ENCODE data around the gene ADAM10.

ADAM10 gene

GRCh38 chr15:58775402-58775801 lies 25.9 kb upstream of the ADAM10 start:
- Histone ChIP-seq H3K23ac (ENCODE audit: low read depth, low read length, poor library complexity) (no peak overlapping the region), H3K9me3 (replicated peaks in 1 of 2; ENCODE audit: control insufficient read depth in 2 of 2, insufficient read depth in 1 of 2, low read depth in 1 of 2, low read length in 2 of 2) (no peaks in the 10 kb centered on the region), H3K18ac (ENCODE audit: low read length) (no peak overlapping the region), H4K8ac (ENCODE audit: low read depth, low read length) (no peak overlapping the region), H3K4me1 (ENCODE audit: control insufficient read depth in 2 of 2, insufficient read depth in 1 of 2, low read depth in 1 of 2, low read length in 2 of 2) (peaks cover 0 to 11% of the 10 kb centered on the region in 2 donors), H3K27me3 (ENCODE audit: control insufficient read depth in 3 of 3, insufficient read depth in 3 of 3, low read depth in 1 of 3, low read length in 3 of 3) (no peaks in the 10 kb centered on the region), H3K9ac (ENCODE audit: low read depth, low read length, poor library complexity) (no peak overlapping the region), H3K79me1 (ENCODE audit: low read depth, low read length) (peaks cover 1% of the 10 kb centered on the region), H4K91ac (ENCODE audit: low read depth, low read length, poor library complexity) (no peak overlapping the region), H2AK5ac (ENCODE audit: low read depth, low read length) (no peak overlapping the region), H3K36me3 (replicated peaks in 1 of 2; ENCODE audit: control insufficient read depth in 2 of 2, insufficient read depth in 2 of 2, low read length in 2 of 2) (peaks cover 0 to 16% of the 10 kb centered on the region in 2 donors), H2BK15ac (ENCODE audit: low read length) (no peak overlapping the region), H2BK5ac (ENCODE audit: low read length) (no peak overlapping the region), H3K27ac (replicated peaks; ENCODE audit: low read length) (no peak overlapping the region), H3K4ac (ENCODE audit: low read length) (no peak overlapping the region), H2BK12ac (ENCODE audit: low read length) (no peak overlapping the region), H3K4me2 (ENCODE audit: insufficient read depth, low read length, poor library complexity, severe bottlenecking) (no peak overlapping the region), H2BK120ac (ENCODE audit: low read depth, low read length) (no peak overlapping the region), H3K4me3 (ENCODE audit: low read length in 2 of 2) (no peak overlapping the region), H2AFZ (ENCODE audit: low read length) (no peak overlapping the region), H3K14ac (ENCODE audit: low read length) (no peak overlapping the region)
- no CpG with 5 or more reads among the region's 3 CpGs for WGBS, 2 donors (ENCODE audit: extremely low coverage in 2 of 2, insufficient read length in 2 of 2, insufficient replicate concordance in 1 of 2)
- DNase-seq (ENCODE audit: low spot score), result no peak

- Histone ChIP-seq H3K23ac (ENCODE audit: low read depth, low read length, poor library complexity) (no peak overlapping the region), H4K91ac (ENCODE audit: low read depth, low read length, poor library complexity) (no peak overlapping the region), H2BK12ac (ENCODE audit: low read length) (no peak overlapping the region), H3K27ac (replicated peaks; ENCODE audit: low read length) (no peak overlapping the region), H3K18ac (ENCODE audit: low read length) (no peak overlapping the region), H3K27me3 (ENCODE audit: control insufficient read depth in 3 of 3, insufficient read depth in 3 of 3, low read depth in 1 of 3, low read length in 3 of 3) (no peaks in the 10 kb centered on the region), H2AFZ (ENCODE audit: low read length) (no peak overlapping the region), H3K4me3 (ENCODE audit: low read length in 2 of 2) (peak overlapping the region in 1 of 2 donors; percentile 59), H2BK5ac (ENCODE audit: low read length) (no peak overlapping the region), H2BK15ac (ENCODE audit: low read length) (no peak overlapping the region), H3K4me2 (ENCODE audit: insufficient read depth, low read length, poor library complexity, severe bottlenecking) (no peak overlapping the region), H2BK120ac (ENCODE audit: low read depth, low read length) (no peak overlapping the region), H3K9ac (ENCODE audit: low read depth, low read length, poor library complexity) (no peak overlapping the region), H3K4me1 (ENCODE audit: control insufficient read depth in 2 of 2, insufficient read depth in 1 of 2, low read depth in 1 of 2, low read length in 2 of 2) (peaks cover 0 to 11% of the 10 kb centered on the region in 2 donors), H2AK5ac (ENCODE audit: low read depth, low read length) (no peak overlapping the region), H3K79me1 (ENCODE audit: low read depth, low read length) (peaks cover 1% of the 10 kb centered on the region), H4K8ac (ENCODE audit: low read depth, low read length) (no peak overlapping the region), H3K36me3 (replicated peaks in 1 of 2; ENCODE audit: control insufficient read depth in 2 of 2, insufficient read depth in 2 of 2, low read length in 2 of 2) (peaks cover 0 to 4% of the 10 kb centered on the region in 2 donors), H3K4ac (ENCODE audit: low read length) (no peak overlapping the region), H3K9me3 (replicated peaks in 1 of 2; ENCODE audit: control insufficient read depth in 2 of 2, insufficient read depth in 1 of 2, low read depth in 1 of 2, low read length in 2 of 2) (no peaks in the 10 kb centered on the region), H3K14ac (ENCODE audit: low read length) (no peak overlapping the region)
- no peak for DNase-seq (ENCODE audit: low spot score)
- no CpG with 5 or more reads among the region's 4 CpGs for WGBS, 2 donors (ENCODE audit: extremely low coverage in 2 of 2, insufficient read length in 2 of 2, insufficient replicate concordance in 1 of 2)
Measured at GRCh38 chr15:58773024-58773423, 23.5 kb upstream of the ADAM10 start.

- no peaks in the 10 kb centered on the region for H3K9me3 ChIP-seq (replicated peaks in 1 of 2; ENCODE audit: control insufficient read depth in 2 of 2, insufficient read depth in 1 of 2, low read depth in 1 of 2, low read length in 2 of 2)
- peak overlapping the region; percentile 97 for H3K27ac ChIP-seq (replicated peaks; ENCODE audit: low read length)
- H3K79me1 ChIP-seq (ENCODE audit: low read depth, low read length), result peaks cover 1% of the 10 kb centered on the region
- peak overlapping the region; percentile 56 for H3K14ac ChIP-seq (ENCODE audit: low read length)
- H3K4me2 ChIP-seq (ENCODE audit: insufficient read depth, low read length, poor library complexity, severe bottlenecking), result peak overlapping the region; percentile 78
- H3K4ac ChIP-seq (ENCODE audit: low read length), result no peak overlapping the region
- H3K27me3 ChIP-seq (ENCODE audit: control insufficient read depth in 3 of 3, insufficient read depth in 3 of 3, low read depth in 1 of 3, low read length in 3 of 3), result no peaks in the 10 kb centered on the region
- H2BK12ac ChIP-seq (ENCODE audit: low read length), result no peak overlapping the region
- H3K4me1 ChIP-seq (ENCODE audit: control insufficient read depth in 2 of 2, insufficient read depth in 1 of 2, low read depth in 1 of 2, low read length in 2 of 2), result peaks cover 0 to 11% of the 10 kb centered on the region in 2 donors
- H3K36me3 ChIP-seq (replicated peaks in 1 of 2; ENCODE audit: control insufficient read depth in 2 of 2, insufficient read depth in 2 of 2, low read length in 2 of 2), result peaks cover 0 to 4% of the 10 kb centered on the region in 2 donors
- peak overlapping the region; percentile 95 for H2AFZ ChIP-seq (ENCODE audit: low read length)
- no peak for DNase-seq (ENCODE audit: low spot score)
- H3K18ac ChIP-seq (ENCODE audit: low read length), result peak overlapping the region; percentile 100
- H4K8ac ChIP-seq (ENCODE audit: low read depth, low read length), result no peak overlapping the region
- H4K91ac ChIP-seq (ENCODE audit: low read depth, low read length, poor library complexity), result no peak overlapping the region
- H2BK120ac ChIP-seq (ENCODE audit: low read depth, low read length), result peak overlapping the region; percentile 81
- H3K4me3 ChIP-seq (ENCODE audit: low read length in 2 of 2), result peak overlapping the region; percentile 59 to 99
- H2BK5ac ChIP-seq (ENCODE audit: low read length), result peak overlapping the region; percentile 98
- peak overlapping the region; percentile 99 for H3K9ac ChIP-seq (ENCODE audit: low read depth, low read length, poor library complexity)
- peak overlapping the region; percentile 92 for H2BK15ac ChIP-seq (ENCODE audit: low read length)
- peak overlapping the region; percentile 45 for H3K23ac ChIP-seq (ENCODE audit: low read depth, low read length, poor library complexity)
- no peak overlapping the region for H2AK5ac ChIP-seq (ENCODE audit: low read depth, low read length)
- WGBS, 2 donors (ENCODE audit: extremely low coverage in 2 of 2, insufficient read length in 2 of 2, insufficient replicate concordance in 1 of 2), result no CpG with 5 or more reads among the region's 40 CpGs
Measured at GRCh38 chr15:58771621-58772250, 22.2 kb upstream of the ADAM10 start.

GRCh38 chr15:58770857-58771620 lies 21.5 kb upstream of the ADAM10 start, which contains the start of gene MINDY2:
Gene MINDY2 (plus strand): TSS chr15:58771302. CDS start chr15:58771396, 94 bp downstream.
- Histone ChIP-seq H3K27me3 (ENCODE audit: control insufficient read depth in 3 of 3, insufficient read depth in 3 of 3, low read depth in 1 of 3, low read length in 3 of 3) (no peaks in the 10 kb centered on the region), H3K9me3 (replicated peaks in 1 of 2; ENCODE audit: control insufficient read depth in 2 of 2, insufficient read depth in 1 of 2, low read depth in 1 of 2, low read length in 2 of 2) (no peaks in the 10 kb centered on the region), H4K8ac (ENCODE audit: low read depth, low read length) (no peak within 1 kb of the TSS), H4K91ac (ENCODE audit: low read depth, low read length, poor library complexity) (peak within 1 kb of the TSS; percentile 59), H2BK120ac (ENCODE audit: low read depth, low read length) (peak within 1 kb of the TSS; percentile 81), H3K36me3 (replicated peaks in 1 of 2; ENCODE audit: control insufficient read depth in 2 of 2, insufficient read depth in 2 of 2, low read length in 2 of 2) (no peaks in the 10 kb centered on the region), H3K79me1 (ENCODE audit: low read depth, low read length) (peaks cover 1% of the 10 kb centered on the region), H2BK5ac (ENCODE audit: low read length) (peak within 1 kb of the TSS; percentile 98), H2AK5ac (ENCODE audit: low read depth, low read length) (no peak within 1 kb of the TSS), H3K4me3 (ENCODE audit: low read length in 2 of 2) (peak within 1 kb of the TSS; percentile 59 to 99), H3K4ac (ENCODE audit: low read length) (no peak within 1 kb of the TSS), H3K18ac (ENCODE audit: low read length) (peak within 1 kb of the TSS; percentile 100), H2BK15ac (ENCODE audit: low read length) (peak within 1 kb of the TSS; percentile 92), H2AFZ (ENCODE audit: low read length) (peak within 1 kb of the TSS; percentile 95), H3K9ac (ENCODE audit: low read depth, low read length, poor library complexity) (peak within 1 kb of the TSS; percentile 99), H3K4me2 (ENCODE audit: insufficient read depth, low read length, poor library complexity, severe bottlenecking) (peak within 1 kb of the TSS; percentile 78), H2BK12ac (ENCODE audit: low read length) (peak within 1 kb of the TSS; percentile 97), H3K27ac (replicated peaks; ENCODE audit: low read length) (peak within 1 kb of the TSS; percentile 97), H3K14ac (ENCODE audit: low read length) (peak within 1 kb of the TSS; percentile 56), H3K23ac (ENCODE audit: low read depth, low read length, poor library complexity) (peak within 1 kb of the TSS; percentile 45), H3K4me1 (ENCODE audit: control insufficient read depth in 2 of 2, insufficient read depth in 1 of 2, low read depth in 1 of 2, low read length in 2 of 2) (peaks cover 0 to 11% of the 10 kb centered on the region in 2 donors)
- DNase-seq (ENCODE audit: low spot score), result peak; percentile 97
- WGBS, 2 donors (ENCODE audit: extremely low coverage in 2 of 2, insufficient read length in 2 of 2, insufficient replicate concordance in 1 of 2), result no CpG with 5 or more reads among the region's 75 CpGs
